Measurements from ENCODE around the gene COL26A1.
"Not testable (repeated sequence)": the region's sequence is repeated elsewhere in the genome, so short reads cannot be mapped to it uniquely, and the experiment has no call there.

Gene COL26A1

DNA sequence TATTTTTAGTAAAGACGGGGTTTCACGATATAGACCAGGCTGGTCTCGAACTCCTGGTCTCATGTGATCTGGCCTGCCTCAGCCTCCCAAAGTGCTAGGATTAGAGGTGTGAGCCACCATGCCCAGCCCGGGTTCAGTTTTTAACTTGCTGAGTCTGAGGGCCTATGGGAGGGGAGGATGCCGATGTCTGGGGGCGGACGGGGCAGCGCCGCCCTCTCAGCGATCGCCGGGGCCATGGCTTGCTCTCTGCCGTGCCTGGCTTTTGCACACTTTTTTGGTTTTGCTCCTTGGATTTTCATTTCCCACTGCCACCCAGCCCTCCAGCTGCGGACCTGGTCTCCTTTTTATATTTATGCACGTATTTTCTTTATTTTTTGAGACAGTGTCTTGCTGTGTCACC lies 15.2 kb upstream of the COL26A1 start:
- DNase-seq (ENCODE audit: low read depth in 1 of 2, low spot score in 1 of 2) = no peak
- TF ChIP-seq POLR2AphosphoS5 (IDR thresholded peaks at IDR 0.05; ENCODE audit: low read depth) (no peak), SPI1 (IDR thresholded peaks at IDR 0.05; ENCODE audit: borderline replicate concordance, low read depth) (no peak), GABPA (IDR thresholded peaks at IDR 0.05; ENCODE audit: low read depth) (no peak)
- TF ChIP-seq, protein P1, sequence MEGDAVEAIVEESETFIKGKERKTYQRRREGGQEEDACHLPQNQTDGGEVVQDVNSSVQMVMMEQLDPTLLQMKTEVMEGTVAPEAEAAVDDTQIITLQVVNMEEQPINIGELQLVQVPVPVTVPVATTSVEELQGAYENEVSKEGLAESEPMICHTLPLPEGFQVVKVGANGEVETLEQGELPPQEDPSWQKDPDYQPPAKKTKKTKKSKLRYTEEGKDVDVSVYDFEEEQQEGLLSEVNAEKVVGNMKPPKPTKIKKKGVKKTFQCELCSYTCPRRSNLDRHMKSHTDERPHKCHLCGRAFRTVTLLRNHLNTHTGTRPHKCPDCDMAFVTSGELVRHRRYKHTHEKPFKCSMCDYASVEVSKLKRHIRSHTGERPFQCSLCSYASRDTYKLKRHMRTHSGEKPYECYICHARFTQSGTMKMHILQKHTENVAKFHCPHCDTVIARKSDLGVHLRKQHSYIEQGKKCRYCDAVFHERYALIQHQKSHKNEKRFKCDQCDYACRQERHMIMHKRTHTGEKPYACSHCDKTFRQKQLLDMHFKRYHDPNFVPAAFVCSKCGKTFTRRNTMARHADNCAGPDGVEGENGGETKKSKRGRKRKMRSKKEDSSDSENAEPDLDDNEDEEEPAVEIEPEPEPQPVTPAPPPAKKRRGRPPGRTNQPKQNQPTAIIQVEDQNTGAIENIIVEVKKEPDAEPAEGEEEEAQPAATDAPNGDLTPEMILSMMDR (IDR thresholded peaks at IDR 0.05; ENCODE audit: insufficient read depth, low read length) = no peak
- TF ChIP-seq, protein P2, sequence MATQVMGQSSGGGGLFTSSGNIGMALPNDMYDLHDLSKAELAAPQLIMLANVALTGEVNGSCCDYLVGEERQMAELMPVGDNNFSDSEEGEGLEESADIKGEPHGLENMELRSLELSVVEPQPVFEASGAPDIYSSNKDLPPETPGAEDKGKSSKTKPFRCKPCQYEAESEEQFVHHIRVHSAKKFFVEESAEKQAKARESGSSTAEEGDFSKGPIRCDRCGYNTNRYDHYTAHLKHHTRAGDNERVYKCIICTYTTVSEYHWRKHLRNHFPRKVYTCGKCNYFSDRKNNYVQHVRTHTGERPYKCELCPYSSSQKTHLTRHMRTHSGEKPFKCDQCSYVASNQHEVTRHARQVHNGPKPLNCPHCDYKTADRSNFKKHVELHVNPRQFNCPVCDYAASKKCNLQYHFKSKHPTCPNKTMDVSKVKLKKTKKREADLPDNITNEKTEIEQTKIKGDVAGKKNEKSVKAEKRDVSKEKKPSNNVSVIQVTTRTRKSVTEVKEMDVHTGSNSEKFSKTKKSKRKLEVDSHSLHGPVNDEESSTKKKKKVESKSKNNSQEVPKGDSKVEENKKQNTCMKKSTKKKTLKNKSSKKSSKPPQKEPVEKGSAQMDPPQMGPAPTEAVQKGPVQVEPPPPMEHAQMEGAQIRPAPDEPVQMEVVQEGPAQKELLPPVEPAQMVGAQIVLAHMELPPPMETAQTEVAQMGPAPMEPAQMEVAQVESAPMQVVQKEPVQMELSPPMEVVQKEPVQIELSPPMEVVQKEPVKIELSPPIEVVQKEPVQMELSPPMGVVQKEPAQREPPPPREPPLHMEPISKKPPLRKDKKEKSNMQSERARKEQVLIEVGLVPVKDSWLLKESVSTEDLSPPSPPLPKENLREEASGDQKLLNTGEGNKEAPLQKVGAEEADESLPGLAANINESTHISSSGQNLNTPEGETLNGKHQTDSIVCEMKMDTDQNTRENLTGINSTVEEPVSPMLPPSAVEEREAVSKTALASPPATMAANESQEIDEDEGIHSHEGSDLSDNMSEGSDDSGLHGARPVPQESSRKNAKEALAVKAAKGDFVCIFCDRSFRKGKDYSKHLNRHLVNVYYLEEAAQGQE (IDR thresholded peaks at IDR 0.05; ENCODE audit: insufficient replicate concordance, low read depth) = no peak
- H3K27ac ChIP-seq (replicated peaks) = no peak overlapping the region
- no peaks in the 10 kb centered on the region for H3K27me3 ChIP-seq (ENCODE audit: insufficient read depth, poor library complexity, severe bottlenecking)
- H3K4me3 ChIP-seq (replicated peaks; ENCODE audit: insufficient read depth, low read length) = no peak overlapping the region

DNA sequence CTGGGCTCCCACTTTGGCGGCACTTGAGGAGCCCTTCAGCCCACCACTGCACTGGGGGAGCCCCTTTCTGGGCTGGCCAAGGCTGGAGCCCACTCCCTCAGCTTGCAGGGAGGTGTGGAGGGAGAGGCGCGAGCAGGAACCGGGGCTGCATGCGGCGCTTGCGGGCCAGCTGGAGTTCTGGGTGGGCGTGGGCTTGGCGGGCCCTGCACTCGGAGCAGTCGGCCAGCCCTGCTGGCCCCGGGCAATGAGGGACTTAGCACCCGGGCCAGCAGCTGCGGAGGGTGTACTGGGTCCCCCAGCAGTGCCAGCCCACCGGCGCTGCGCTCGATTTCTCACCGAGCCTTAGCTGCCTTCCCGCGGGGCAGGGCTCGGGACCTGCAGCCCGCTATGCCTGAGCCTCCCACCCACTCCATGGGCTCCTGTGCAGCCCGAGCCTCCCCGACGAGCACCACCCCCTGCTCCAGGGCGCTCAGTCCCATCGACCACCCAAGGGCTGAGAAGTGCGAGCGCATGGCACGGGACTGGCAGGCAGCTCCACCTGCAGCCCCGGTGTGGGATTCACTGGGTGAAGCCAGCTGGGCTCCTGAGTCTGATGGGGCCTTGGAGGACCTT lies 14.1 kb upstream of the COL26A1 start:
- H3K27ac ChIP-seq (replicated peaks); H3K4me3 ChIP-seq (replicated peaks; ENCODE audit: insufficient read depth, low read length); H3K27me3 ChIP-seq (ENCODE audit: insufficient read depth, poor library complexity, severe bottlenecking); DNase-seq (ENCODE audit: low read depth in 1 of 2, low spot score in 1 of 2): not testable (repeated sequence)

DNA sequence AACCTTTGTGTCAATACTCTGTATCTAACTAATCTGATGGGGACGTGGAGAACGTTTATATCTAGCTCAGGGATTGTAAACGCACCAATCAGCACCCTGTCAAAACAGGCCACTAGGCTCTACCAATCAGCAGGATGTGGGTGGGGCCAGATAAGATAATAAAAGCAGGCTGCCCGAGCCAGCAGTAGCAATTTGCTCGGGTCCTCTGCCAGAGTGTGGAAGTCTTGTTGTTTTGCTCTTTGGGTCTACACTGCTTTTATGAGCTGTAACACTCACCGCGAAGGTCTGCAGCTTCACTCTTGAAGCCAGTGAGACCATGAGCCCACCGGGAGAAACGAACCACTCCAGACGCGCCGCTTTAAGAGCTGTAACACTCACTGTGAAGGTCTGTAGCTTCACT lies 13.4 kb upstream of the COL26A1 start:
- not testable (repeated sequence) for H3K27ac ChIP-seq (replicated peaks); H3K27me3 ChIP-seq (ENCODE audit: insufficient read depth, poor library complexity, severe bottlenecking); DNase-seq (ENCODE audit: low read depth in 1 of 2, low spot score in 1 of 2); H3K4me3 ChIP-seq (replicated peaks; ENCODE audit: insufficient read depth, low read length)

DNA sequence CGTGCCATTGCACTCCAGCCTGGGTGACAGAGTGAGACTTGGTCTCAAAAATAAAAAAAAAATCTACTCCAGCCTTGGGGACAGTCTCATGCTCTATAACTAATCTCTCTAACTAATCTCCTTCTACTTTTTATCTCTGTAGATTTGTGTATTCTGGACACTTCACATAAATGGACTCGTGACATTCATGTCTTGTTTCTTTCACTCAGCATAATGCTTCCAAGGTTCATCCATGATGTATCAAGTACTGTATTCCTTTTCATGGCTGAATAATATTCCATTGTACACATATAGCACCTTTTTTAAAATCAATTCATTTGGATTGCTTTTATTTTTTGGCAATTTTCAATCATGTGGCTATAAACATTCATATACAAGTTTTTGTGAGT lies 9.8 kb upstream of the COL26A1 start:
- Histone ChIP-seq H3K27ac (replicated peaks) (no peak overlapping the region), H3K27me3 (ENCODE audit: insufficient read depth, poor library complexity, severe bottlenecking) (no peaks in the 10 kb centered on the region), H3K4me3 (replicated peaks; ENCODE audit: insufficient read depth, low read length) (no peak overlapping the region)
- no peak for TF ChIP-seq SPI1 (IDR thresholded peaks at IDR 0.05; ENCODE audit: borderline replicate concordance, low read depth)
- no peak for TF ChIP-seq GABPA (IDR thresholded peaks at IDR 0.05; ENCODE audit: low read depth)
- no peak for TF ChIP-seq POLR2AphosphoS5 (IDR thresholded peaks at IDR 0.05; ENCODE audit: low read depth)
- TF ChIP-seq, protein P1 (IDR thresholded peaks at IDR 0.05; ENCODE audit: insufficient read depth, low read length) = no peak
- TF ChIP-seq, protein P2 (IDR thresholded peaks at IDR 0.05; ENCODE audit: insufficient replicate concordance, low read depth) = no peak
- DNase-seq (ENCODE audit: low read depth in 1 of 2, low spot score in 1 of 2) = no peak

DNA sequence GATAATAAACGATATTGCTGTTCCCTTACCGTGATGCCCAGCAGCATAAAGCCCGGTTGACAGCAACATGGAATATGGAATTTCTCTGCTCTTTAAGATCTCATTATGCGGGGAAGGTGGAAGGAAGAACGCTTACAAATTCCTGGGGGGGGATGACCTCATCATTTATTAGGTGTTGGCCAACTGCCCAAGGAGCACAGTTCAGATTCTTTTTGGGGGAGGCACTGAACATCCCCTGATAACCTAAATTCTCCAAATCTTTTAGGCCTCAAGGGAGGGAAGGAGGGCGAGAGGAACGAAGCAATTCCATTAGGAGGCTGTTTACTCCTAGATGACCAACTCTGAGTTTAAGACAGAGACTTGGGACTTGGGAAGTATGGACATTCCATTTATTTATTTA lies 5.2 kb upstream of the COL26A1 start:
- TF ChIP-seq SPI1 (IDR thresholded peaks at IDR 0.05; ENCODE audit: borderline replicate concordance, low read depth) (no peak), POLR2AphosphoS5 (IDR thresholded peaks at IDR 0.05; ENCODE audit: low read depth) (no peak), GABPA (IDR thresholded peaks at IDR 0.05; ENCODE audit: low read depth) (no peak)
- TF ChIP-seq, protein P1 (IDR thresholded peaks at IDR 0.05; ENCODE audit: insufficient read depth, low read length) = no peak
- TF ChIP-seq, protein P2 (IDR thresholded peaks at IDR 0.05; ENCODE audit: insufficient replicate concordance, low read depth) = no peak

More for the DNA sequence above, 5.2 kb upstream of the COL26A1 start:
- Histone ChIP-seq H3K27me3 (ENCODE audit: insufficient read depth, poor library complexity, severe bottlenecking) (peaks cover 9% of the 10 kb centered on the region), H3K4me3 (replicated peaks; ENCODE audit: insufficient read depth, low read length) (no peak overlapping the region), H3K27ac (replicated peaks) (no peak overlapping the region)
- DNase-seq (ENCODE audit: low read depth in 1 of 2, low spot score in 1 of 2) = no peak
